Breast epithelium (tissue), 3 donors: ENCODE measurements around the gene G0S2.

ENCODE experiments used
- CTCF ChIP-seq, 3 donors: fragments of 450-650 bp; IDR thresholded peaks; one replicate each; pipeline ENCODE4 v1.5.1; 2016 to 2017; ENCODE audit warnings: antibody characterized with exemption in 3 of 3, mild to moderate bottlenecking in 3 of 3, moderate library complexity in 3 of 3
- POLR2AphosphoS5 ChIP-seq, 3 donors: sonication (generic); formaldehyde crosslinking; IDR thresholded peaks; one replicate each; pipeline ENCODE4 v1.6.1; 2017; ENCODE audit warnings: antibody characterized with exemption in 3 of 3

- TF ChIP-seq CTCF (IDR thresholded peaks at IDR 0.05) (no peak), POLR2AphosphoS5 (IDR thresholded peaks at IDR 0.05) (no peak)
Observed at GRCh38 chr1:209645574-209646452, 29.4 kb upstream of the G0S2 start.
